ENCODE measurements around the gene COL19A1.

DNA sequence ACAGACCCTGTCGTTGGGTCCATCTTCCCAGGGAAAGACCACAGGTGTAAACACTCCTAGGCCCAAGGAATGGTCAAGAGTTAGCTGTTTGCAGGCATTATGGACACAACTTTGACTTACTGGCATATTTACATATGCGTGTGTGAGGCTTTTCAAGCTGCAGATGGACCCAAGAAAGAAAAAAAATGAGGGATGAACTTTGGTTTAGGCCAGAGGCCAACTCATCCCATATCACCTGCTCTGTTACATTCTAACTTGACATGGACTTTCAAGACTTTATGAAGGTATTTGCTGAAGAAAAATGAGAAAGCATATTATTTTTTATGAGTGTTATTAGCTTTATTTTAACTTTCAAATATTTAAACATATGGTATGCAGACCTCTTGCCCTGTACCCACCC, 6.9 kb downstream of the COL19A1 start:
- TF ChIP-seq, protein P1, sequence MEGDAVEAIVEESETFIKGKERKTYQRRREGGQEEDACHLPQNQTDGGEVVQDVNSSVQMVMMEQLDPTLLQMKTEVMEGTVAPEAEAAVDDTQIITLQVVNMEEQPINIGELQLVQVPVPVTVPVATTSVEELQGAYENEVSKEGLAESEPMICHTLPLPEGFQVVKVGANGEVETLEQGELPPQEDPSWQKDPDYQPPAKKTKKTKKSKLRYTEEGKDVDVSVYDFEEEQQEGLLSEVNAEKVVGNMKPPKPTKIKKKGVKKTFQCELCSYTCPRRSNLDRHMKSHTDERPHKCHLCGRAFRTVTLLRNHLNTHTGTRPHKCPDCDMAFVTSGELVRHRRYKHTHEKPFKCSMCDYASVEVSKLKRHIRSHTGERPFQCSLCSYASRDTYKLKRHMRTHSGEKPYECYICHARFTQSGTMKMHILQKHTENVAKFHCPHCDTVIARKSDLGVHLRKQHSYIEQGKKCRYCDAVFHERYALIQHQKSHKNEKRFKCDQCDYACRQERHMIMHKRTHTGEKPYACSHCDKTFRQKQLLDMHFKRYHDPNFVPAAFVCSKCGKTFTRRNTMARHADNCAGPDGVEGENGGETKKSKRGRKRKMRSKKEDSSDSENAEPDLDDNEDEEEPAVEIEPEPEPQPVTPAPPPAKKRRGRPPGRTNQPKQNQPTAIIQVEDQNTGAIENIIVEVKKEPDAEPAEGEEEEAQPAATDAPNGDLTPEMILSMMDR (conservative IDR thresholded peaks at IDR 0.05; ENCODE audit: low read length), result no peak
- no peak for TF ChIP-seq EZH2phosphoT487 (IDR thresholded peaks at IDR 0.05; ENCODE audit: borderline replicate concordance)

All from Loucy (cell line).